GM19193 (cell line): Measurements from ENCODE around the gene CYB5RL.

Experiments used
- POLR2A ChIP-seq: IDR thresholded peaks from 4 replicates; pipeline ENCODE4 v1.6.1; 2011; ENCODE audit not compliant: insufficient read depth, insufficient read length; ENCODE audit errors: extremely low read depth

The CYB5RL gene

GRCh38 chr1:54229281-54229891, 29.6 kb upstream of the CYB5RL start:
- no peak for TF ChIP-seq POLR2A

GRCh38 chr1:54228638-54229079, 28.8 kb upstream of the CYB5RL start:
- no peak for TF ChIP-seq POLR2A

DNA sequence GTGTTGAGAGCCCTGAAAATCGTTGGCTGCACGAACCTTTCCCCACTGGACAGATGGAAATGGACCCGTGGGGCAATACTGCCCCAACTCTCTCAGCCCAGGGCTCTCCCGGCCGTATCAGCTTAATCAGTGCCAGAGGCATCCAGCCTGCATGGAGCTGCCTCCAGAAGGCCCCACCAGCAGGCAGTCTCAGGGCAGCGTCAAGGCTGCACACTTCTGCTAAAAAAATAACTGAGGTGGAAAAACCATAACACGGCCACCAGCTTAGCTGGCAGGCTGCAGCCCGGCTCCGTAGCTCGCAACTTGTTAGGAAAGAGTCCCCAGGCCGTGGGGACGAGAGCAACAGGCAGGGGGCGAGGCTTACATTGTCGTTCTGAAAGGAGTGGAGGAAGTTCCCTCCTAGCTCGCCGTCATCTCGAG, 28.1 kb upstream of the CYB5RL start:
- TF ChIP-seq POLR2A = no peak

DNA sequence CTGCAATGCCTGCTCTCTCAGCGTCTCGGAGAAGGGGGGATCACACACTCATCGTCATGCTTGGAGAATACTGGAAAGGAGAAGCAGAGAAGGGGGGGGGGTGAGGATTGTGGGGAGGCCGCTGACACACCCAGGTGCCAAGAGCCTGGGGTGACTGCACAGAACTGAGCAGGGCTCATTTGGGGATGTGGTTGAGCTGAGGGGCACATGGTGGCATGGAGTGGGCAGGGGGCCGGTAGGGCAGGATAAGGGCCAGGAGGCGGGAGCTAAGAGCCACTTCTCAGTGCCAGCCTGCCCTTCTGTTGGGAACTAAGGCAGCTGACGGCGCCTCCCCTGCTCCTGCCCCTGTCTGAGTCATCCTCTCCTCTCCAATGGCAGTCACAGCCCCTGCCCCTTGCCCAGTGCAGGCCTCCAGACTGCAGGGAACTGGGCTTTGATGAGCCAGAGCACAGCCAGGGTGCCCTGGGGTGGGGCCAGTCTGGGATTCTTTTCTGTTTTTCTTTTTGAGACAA, 27.3 kb upstream of the CYB5RL start:
- TF ChIP-seq POLR2A = no peak

- no peak for TF ChIP-seq POLR2A
These were observed 26.2 kb upstream of the CYB5RL start for GRCh38 chr1:54225986-54226559.

DNA sequence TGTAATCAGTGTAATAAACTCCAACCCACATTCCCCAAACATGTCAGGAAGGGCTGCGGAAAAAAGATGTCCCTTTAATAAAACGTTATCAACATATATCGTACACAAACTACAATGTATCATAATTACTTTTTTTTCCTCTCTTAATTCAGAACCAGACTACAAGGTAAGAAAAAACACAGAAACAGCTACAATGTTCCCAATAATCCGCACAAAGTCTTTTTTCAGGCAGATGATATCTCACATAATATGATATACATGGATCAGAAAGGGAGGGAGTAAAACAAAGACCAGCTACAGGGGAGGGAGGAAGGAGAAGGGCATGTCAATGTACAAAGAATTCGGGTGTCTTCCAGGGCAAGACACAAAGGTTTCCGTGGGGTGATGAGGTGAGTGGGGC, 25.5 kb upstream of the CYB5RL start:
- TF ChIP-seq POLR2A = no peak

DNA sequence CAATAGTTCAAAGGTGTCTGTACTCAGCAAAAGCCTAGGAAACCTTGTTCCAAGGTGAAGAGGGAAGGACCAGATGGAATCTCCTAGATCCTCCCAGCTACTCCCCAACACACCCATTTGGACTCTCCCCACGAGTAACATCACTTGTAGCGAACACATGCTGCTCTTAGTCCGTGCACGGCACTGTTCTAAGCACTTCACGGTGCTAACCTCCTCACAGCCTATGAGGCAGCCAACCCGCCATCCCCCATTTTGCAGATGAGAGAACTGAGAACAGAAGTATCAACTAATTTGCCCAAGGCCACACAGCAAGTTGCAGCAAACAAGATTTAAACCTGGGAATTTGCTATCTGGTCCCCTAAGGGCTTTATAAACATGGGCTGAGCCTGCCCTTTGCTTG, 24.4 kb upstream of the CYB5RL start:
- no peak for TF ChIP-seq POLR2A

DNA sequence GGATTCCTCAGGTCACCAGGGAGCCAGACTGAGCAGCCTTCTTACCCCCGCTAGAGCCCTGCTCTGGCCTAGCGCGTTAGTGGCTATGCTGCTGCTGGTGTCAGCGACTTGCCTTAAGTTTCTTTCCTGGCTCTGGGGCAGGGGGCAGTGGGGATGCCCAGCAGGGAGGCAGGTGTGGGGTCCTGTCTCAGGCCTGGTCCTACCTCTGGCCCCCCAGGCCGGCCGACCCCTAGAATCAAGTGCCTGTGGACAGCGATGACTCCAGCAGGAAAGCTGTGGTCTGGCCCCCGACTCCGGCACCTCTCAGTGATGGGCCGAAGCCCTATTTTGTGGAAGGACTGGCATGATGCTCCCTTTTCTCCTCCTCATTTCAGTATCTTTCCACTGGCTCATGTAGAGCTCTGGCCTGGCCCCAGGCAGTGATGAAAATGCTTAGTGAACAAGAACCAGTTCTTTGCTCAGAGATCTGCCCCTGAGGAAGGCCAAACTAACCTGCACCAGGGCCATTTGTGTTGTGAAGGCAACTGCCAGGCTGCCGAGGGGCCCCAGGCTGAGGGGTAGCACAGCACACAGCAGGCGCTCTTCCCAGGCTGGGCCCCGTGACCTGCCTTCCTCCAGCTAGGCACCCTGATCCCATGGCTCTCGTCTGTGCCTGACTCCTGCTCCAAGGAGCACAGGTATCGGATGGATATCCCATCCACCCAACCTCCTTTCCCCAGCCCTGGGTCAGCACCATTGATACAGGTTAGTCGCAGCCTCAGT, 23.8 kb upstream of the CYB5RL start:
- no peak for TF ChIP-seq POLR2A

DNA sequence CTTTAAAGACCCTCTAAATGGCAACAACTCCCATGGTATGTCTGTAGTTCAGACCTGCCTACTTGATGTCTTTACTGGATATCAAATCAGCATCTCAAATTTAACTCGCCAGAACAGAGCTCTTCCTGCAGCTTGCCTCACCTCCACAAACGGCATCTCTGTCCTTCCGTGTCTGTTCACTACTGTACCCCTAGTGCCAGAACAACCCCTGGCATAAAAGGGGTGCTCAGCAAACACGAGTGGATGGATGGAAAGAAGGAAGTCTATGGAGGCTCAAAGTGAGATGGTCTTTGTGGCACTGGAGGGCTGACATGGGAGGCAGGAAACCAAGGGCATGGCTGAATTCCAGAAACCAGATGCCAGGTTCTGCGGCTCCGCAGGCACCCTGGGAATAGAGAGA, 22.9 kb upstream of the CYB5RL start:
- no peak for TF ChIP-seq POLR2A

DNA sequence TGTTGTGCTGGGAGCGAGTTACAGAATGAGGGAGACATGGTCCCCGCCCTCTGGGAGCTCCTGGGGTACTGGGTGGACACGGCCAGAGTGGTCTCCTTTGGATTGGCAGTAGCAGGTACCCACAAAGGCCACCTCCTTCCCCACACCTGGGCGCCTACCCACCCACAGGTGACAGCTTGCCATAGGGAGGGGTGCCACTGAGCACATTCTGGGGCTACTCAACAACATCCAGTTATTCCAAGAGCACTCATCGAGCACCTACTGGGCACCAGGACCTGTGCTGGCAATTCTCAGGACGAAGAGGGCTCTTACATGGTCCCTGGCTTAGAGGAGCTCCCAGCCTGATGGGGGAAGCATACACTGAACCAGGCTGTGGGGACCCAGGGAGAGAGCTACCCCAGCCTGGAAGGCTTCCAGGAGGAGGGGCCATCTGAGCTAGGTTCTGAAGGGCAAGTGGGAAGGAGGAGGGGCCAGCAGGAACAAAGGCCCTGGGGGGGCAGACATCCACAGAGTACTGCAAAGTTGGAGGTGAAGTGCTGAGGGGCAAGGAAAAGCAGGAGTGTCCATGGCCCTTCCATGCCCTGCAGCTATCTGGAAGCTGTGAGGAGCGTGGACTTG, 22.1 kb upstream of the CYB5RL start:
- TF ChIP-seq POLR2A = no peak

GRCh38 chr1:54221113-54221834, 21.4 kb upstream of the CYB5RL start:
- no peak for TF ChIP-seq POLR2A

DNA sequence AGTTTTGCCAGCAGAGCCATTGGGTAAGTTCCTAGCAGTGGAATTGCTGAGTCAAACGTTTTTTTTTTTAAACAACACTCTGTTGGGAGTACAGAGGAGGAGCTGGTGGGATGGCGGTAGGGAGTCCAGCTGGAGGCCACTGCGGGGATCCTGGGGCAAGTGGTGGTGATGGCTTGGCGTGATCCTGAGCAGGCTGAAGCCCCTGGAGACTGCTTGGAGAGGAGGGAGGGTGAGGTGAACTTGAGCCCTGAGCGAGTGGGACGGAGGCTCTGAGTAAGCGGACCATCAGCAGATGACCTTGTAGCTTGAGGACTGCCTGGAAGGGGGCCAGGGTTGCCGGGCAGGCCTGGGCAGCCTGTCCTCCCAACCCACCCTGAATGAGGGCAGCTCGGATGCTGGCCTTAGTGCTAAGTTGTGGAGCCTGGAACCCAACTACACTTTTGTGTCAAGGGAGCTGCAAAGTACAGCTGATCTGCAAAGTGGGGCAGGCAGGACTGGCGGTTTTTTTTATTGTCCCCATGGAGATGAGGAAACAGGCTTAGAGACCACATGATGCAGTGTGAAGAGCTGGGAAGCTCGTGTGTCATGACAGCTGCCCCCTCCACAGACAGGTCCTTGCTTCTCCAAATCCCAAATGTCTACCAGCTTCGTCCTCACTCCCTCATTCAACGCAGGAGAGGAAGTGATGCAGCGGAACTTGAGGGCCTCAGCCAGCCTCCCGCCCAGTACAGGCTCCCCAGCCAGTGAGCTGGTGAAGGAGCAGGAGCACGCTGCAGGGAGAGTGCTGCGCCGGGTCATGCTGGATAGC, 20.4 kb upstream of the CYB5RL start:
- TF ChIP-seq POLR2A = no peak

GRCh38 chr1:54219688-54220003, 19.8 kb upstream of the CYB5RL start:
- no peak for TF ChIP-seq POLR2A
